ENCODE measurements around the gene STK17B.

STK17B gene

DNA sequence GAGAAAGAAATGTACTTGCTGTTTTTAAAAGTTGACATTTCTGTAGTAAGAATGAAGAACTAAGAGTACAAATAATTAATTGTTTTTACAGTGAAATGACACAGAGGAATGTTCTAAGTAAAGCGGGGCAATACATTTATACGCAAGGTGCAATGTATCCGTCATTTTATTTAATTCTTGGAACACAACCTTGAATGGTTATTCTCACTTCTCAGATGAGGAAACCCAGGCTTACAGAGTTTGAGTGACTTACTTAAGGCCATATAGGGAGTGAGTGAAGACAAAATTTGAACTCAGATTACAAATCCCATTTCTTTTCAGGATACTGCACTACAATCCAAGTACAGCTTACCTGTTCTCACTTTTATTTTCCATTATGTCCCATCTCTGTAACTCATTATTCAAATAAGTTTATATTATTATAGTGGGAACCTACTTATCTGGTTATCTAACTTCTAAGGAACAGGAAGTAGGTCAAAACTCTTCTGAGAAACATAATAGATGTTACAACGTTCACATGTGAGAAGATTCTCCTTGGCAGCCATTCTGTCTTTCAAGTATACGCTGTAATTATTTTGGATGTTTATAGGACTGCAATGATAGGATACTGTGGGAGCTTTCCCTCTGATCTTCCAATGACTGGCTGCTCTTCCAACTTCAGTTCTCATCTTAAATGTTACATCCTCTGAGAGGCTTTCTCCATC lies 12.3 kb upstream of the STK17B start:
- DNase-seq (ENCODE audit: low spot score) = no peak

DNA sequence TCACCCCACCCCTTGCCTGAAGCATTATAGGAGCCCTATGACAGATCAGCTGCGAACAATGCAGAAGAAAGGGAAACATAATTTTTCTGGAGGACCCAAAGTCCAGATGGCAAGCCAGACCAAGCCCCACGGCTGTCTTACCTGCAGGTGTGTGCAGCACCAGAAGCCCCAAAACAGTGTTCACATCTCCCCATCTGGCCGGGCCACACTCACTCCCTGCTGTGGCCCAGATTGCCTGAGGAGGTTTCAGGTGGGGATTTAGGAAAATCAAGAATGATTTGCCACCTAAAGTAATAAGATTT lies 11.7 kb upstream of the STK17B start:
- no peak for DNase-seq (ENCODE audit: low spot score)

- no peak for DNase-seq (ENCODE audit: low spot score)
Measured at GRCh38 chr2:196182439-196183171, 11.2 kb upstream of the STK17B start.

GRCh38 chr2:196181484-196181883 lies 10.1 kb upstream of the STK17B start:
- no peak for DNase-seq (ENCODE audit: low spot score)

GRCh38 chr2:196177124-196177523 lies 5.7 kb upstream of the STK17B start:
- no peak for DNase-seq (ENCODE audit: low spot score)

- no peak for DNase-seq (ENCODE audit: low spot score)
Measured at GRCh38 chr2:196176142-196176738, 4.9 kb upstream of the STK17B start.

GRCh38 chr2:196174404-196174803 lies 3.0 kb upstream of the STK17B start:
- no peak for DNase-seq (ENCODE audit: low spot score)

- DNase-seq (ENCODE audit: low spot score) = no peak
Measured at GRCh38 chr2:196173505-196173904, 2.1 kb upstream of the STK17B start.

- no peak for DNase-seq (ENCODE audit: low spot score)
Measured at GRCh38 chr2:196172951-196173350, 1.6 kb upstream of the STK17B start.

DNA sequence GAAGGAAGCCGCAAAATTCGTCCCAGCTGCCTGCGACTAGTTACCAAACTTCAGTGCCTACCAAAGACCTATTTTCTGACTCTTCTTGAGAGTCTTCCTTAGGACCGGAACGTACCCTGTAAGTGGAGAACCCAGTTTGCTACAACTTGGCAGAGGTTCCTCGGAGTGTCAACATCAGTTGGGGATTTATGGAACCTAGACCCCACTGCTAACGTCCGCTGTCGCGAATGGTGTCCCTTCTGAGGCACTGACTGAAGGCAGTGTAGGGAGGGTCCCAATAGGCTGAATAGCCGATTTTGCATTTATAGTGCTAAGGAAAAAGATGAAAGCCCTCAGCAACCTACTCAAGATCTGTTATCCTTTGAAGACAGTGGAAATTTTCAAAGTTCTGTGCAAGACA lies 568 bp upstream of the STK17B start:
- no peak for DNase-seq (ENCODE audit: low spot score)

- no peak for DNase-seq (ENCODE audit: low spot score)
Measured at GRCh38 chr2:196170606-196171247, 651 bp downstream of the STK17B start.

DNA sequence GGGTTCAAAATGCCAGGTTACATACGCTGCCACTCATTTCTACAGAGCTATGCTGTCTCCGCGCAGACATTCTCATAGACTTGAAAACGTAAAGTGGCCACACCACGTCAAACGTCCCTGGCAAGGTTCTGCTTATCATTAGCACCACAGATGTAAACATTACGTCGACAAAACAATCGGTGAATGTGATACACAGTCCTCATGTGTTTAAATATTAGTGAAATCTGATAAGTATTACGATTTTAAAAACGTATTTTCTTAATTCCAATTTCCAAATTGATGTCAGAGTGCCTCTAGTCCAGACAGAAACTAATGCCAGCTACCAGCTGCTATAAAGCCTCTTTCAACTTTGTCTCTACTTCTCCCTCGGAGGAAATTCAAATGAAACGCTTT lies 1.2 kb downstream of the STK17B start:
- no peak for DNase-seq (ENCODE audit: low spot score)

DNA sequence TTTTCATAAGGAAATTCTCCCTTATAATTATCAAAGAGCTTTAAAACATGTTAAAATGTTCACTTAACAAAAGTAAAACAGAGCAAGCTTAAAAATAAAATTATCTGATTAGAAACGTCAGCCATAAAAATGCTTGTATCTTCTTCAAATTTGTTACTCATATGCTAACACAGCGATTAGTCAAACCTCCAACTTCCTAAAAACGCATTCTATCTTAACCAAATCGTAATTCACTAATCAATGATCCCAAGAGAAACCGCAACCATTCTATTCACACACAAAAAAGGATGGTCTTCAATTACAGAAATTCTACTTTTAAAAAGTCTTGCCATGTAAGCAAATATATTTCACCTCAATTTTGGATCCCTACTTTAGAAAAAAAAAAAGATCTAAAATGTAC lies 1.9 kb downstream of the STK17B start:
- DNase-seq (ENCODE audit: low spot score) = no peak

GRCh38 chr2:196168181-196168580 lies 3.2 kb downstream of the STK17B start:
- DNase-seq (ENCODE audit: low spot score) = no peak

DNA sequence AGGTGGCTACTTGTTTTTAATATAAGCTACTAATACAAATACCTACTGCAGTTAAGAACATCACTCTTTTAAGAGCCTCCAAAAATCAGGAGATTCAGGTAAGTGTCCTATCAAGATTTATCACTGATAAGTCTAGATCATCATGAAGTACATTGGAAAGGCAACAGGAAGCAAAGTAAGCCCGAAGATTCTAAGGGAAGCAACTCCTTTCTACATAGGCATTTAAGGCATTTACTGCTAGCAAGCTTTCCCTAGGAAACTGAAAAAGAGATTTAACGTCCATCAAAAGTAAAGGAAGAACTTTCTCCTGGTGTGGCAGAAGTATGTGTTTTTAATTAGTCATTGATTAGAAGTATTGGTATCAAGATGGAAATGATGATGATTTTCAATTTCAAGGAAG lies 3.7 kb downstream of the STK17B start:
- DNase-seq (ENCODE audit: low spot score) = no peak

GRCh38 chr2:196166876-196167275 lies 4.5 kb downstream of the STK17B start:
- DNase-seq (ENCODE audit: low spot score) = no peak

GRCh38 chr2:196165016-196165415 lies 6.4 kb downstream of the STK17B start:
- no peak for DNase-seq (ENCODE audit: low spot score)

GRCh38 chr2:196163285-196163684 lies 8.1 kb downstream of the STK17B start:
- no peak for DNase-seq (ENCODE audit: low spot score)

- no peak for DNase-seq (ENCODE audit: low spot score)
Measured at GRCh38 chr2:196162586-196163175, 8.7 kb downstream of the STK17B start.

GRCh38 chr2:196160946-196161345 lies 10.4 kb downstream of the STK17B start:
- no peak for DNase-seq (ENCODE audit: low spot score)

- no peak for DNase-seq (ENCODE audit: low spot score)
Measured at GRCh38 chr2:196160101-196160500, 11.3 kb downstream of the STK17B start.

- DNase-seq (ENCODE audit: low spot score) = no peak
Measured at GRCh38 chr2:196159221-196159892, 12.0 kb downstream of the STK17B start.
